GM12891 (cell line): ENCODE results near the gene CPNE1.

ENCODE experiments used
- POLR2A ChIP-seq: IDR thresholded peaks from 2 replicates; pipeline ENCODE4 v1.6.1; 2011; ENCODE audit warnings: low read depth, low read length, control low read depth
- POLR2AphosphoS5 ChIP-seq: IDR thresholded peaks from 2 replicates; pipeline ENCODE4 v1.6.1; 2011; ENCODE audit warnings: low read depth, low read length, control low read depth
- POU2F2 ChIP-seq: IDR thresholded peaks from 2 replicates; pipeline ENCODE4 v1.6.1; 2011; ENCODE audit warnings: low read depth, mild to moderate bottlenecking, control low read depth, low read length, moderate library complexity
- SPI1 ChIP-seq: IDR thresholded peaks from 2 replicates; pipeline ENCODE4 v1.6.1; 2011; ENCODE audit warnings: low read depth, low read length, control low read depth
- TAF1 ChIP-seq: IDR thresholded peaks from 2 replicates; pipeline ENCODE4 v1.6.1; 2011; ENCODE audit warnings: low read depth, low read length, control low read depth

DNA sequence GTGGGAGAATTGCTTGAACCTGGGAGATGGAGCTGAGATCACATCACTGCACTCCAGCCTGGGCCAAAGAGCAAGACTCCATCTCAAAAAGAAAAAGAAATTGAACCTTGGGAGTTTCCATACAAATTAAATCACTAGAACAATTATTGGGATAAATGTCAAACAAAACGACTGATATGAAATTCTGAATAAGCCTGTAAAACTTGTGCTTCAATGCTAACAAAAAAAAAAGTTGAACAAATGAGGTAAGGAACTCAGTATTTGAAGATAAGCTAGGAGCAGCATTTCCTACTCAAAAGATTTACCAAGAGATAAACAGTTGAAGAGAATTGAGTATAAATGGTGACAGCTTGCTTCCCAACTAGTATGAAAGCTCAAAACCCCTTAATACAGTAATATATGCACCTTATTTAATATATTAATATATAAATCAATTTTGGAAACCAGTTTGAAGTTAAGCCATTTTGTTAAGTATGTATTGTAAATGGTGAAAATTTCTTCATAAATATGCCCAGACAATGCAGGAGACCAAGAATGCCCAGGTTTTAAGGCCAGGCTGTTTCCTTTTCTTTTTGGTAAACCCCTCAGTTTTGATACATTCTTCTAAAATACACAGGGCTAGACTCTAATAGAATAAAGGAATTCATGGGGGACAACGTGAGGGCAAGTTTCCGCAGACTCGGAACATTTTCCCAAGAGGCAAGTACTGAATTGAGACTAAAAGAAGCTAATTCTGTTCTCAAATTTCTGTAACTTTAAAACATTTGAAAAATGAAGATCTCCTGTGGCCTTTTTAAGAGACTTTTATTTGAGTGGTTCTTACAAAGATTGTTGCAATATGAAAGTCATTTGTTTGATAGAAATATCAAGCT lies 38.4 kb upstream of the CPNE1 start:
- TF ChIP-seq SPI1, result no peak
- TF ChIP-seq TAF1, result no peak
- no peak for TF ChIP-seq POLR2AphosphoS5
- TF ChIP-seq POLR2A, result peak; percentile 40
- TF ChIP-seq POU2F2, result no peak
